Measurements from ENCODE around the gene MTX1.

DNA sequence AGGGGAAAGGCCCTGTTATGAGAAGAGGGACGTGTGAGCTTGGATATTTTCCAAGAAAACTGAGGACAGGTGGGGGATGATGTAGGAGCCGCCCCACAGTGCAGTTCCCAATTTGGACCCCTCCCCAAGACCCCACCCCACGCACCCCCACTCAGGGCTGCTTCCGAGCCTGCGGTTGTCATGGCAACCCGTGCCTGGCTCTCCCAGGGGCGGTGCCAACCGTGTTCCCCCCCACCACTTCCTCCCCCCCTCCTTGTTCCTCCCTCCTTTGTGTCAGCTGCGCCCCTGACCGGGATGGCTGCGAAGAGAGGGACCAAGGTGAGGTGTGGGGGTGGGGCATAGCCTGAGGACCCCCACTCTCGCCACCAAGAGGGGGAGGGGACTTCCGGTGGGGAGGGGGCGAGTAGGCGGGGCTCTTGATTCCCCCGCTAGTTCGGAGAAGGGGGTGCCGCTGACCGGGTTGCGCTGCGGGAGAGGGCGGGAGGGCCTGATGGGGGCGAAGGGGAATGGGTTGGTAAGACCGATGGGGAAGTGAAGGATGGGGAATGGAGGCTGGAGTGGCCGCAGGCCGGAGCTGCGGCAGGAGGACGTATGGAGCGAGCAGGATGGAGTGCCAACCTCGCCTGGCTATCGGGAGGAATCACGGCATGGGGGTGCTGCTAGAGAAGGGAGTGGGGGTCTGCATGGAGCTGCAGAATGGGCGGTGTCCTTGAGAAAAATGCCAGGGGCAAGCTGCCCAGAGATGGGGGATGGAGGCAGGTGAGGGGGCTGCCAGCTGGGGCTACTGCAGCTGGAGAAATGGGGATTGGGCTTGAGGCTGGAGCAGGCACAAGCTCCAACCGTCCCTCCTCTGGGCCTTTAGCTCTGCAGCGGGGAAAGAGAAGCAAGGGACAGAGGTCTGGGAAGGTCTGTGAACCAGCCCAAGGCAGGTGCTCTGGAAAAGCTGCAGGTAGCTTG, 33.9 kb upstream of the MTX1 start:
- TF ChIP-seq, protein P1, sequence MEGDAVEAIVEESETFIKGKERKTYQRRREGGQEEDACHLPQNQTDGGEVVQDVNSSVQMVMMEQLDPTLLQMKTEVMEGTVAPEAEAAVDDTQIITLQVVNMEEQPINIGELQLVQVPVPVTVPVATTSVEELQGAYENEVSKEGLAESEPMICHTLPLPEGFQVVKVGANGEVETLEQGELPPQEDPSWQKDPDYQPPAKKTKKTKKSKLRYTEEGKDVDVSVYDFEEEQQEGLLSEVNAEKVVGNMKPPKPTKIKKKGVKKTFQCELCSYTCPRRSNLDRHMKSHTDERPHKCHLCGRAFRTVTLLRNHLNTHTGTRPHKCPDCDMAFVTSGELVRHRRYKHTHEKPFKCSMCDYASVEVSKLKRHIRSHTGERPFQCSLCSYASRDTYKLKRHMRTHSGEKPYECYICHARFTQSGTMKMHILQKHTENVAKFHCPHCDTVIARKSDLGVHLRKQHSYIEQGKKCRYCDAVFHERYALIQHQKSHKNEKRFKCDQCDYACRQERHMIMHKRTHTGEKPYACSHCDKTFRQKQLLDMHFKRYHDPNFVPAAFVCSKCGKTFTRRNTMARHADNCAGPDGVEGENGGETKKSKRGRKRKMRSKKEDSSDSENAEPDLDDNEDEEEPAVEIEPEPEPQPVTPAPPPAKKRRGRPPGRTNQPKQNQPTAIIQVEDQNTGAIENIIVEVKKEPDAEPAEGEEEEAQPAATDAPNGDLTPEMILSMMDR (conservative IDR thresholded peaks at IDR 0.05; ENCODE audit: low read depth, low read length): no peak
- TF ChIP-seq BHLHE40 (IDR thresholded peaks at IDR 0.05; ENCODE audit: low read depth, low read length): no peak
- no peak; the same call in 1 of the 2 replicates for TF ChIP-seq MAZ (IDR thresholded peaks at IDR 0.05; ENCODE audit: borderline replicate concordance, low read depth, low read length)
- no peak for TF ChIP-seq POLR2A (IDR thresholded peaks at IDR 0.05; ENCODE audit: low read depth, low read length)
- no peak for TF ChIP-seq RAD21 (IDR thresholded peaks at IDR 0.05; ENCODE audit: low read length)
- TF ChIP-seq, protein P2, sequence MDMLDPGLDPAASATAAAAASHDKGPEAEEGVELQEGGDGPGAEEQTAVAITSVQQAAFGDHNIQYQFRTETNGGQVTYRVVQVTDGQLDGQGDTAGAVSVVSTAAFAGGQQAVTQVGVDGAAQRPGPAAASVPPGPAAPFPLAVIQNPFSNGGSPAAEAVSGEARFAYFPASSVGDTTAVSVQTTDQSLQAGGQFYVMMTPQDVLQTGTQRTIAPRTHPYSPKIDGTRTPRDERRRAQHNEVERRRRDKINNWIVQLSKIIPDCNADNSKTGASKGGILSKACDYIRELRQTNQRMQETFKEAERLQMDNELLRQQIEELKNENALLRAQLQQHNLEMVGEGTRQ (IDR thresholded peaks at IDR 0.05; ENCODE audit: low read depth, low read length): no peak
- no peak for TF ChIP-seq MAFK (IDR thresholded peaks at IDR 0.05; ENCODE audit: low read depth, low read length)
- TF ChIP-seq, protein P3, sequence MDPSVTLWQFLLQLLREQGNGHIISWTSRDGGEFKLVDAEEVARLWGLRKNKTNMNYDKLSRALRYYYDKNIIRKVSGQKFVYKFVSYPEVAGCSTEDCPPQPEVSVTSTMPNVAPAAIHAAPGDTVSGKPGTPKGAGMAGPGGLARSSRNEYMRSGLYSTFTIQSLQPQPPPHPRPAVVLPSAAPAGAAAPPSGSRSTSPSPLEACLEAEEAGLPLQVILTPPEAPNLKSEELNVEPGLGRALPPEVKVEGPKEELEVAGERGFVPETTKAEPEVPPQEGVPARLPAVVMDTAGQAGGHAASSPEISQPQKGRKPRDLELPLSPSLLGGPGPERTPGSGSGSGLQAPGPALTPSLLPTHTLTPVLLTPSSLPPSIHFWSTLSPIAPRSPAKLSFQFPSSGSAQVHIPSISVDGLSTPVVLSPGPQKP (IDR thresholded peaks at IDR 0.05; ENCODE audit: borderline replicate concordance, low read depth, low read length): no peak
- no peak for TF ChIP-seq CEBPB (IDR thresholded peaks at IDR 0.05; ENCODE audit: low read depth, low read length)
